ENCODE results near the gene CPNE7.

DNA sequence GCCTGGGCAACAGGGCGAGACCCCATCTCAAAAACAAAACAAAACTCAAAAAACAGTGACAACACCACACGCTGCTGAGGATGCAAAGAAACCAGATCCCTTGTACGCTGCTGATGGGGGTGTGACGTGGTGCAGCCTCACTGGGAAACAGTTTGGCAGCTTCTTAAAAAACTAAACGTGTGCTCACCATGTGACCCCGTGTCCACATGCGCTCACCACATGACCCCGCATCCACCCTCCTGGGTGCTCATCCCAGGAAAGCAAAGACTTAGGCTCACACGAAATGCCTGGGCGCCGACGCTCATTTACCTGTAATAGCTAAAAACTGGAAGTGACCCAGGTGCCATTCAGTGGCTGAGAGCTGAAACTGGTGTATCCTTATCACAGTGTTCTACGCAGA, 35.0 kb upstream of the CPNE7 start:
- TF ChIP-seq MYC (IDR thresholded peaks at IDR 0.05; ENCODE audit: low read depth, low read length) = no peak
- TF ChIP-seq, protein P1, sequence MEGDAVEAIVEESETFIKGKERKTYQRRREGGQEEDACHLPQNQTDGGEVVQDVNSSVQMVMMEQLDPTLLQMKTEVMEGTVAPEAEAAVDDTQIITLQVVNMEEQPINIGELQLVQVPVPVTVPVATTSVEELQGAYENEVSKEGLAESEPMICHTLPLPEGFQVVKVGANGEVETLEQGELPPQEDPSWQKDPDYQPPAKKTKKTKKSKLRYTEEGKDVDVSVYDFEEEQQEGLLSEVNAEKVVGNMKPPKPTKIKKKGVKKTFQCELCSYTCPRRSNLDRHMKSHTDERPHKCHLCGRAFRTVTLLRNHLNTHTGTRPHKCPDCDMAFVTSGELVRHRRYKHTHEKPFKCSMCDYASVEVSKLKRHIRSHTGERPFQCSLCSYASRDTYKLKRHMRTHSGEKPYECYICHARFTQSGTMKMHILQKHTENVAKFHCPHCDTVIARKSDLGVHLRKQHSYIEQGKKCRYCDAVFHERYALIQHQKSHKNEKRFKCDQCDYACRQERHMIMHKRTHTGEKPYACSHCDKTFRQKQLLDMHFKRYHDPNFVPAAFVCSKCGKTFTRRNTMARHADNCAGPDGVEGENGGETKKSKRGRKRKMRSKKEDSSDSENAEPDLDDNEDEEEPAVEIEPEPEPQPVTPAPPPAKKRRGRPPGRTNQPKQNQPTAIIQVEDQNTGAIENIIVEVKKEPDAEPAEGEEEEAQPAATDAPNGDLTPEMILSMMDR (IDR thresholded peaks at IDR 0.05; ENCODE audit: low read depth, low read length) = no peak
- no peak for TF ChIP-seq POLR2A (IDR thresholded peaks at IDR 0.05; ENCODE audit: extremely low read depth, insufficient read length)
- TF ChIP-seq MAX (IDR thresholded peaks at IDR 0.05; ENCODE audit: low read depth, low read length) = no peak
